Spleen (tissue), 11 donors: Measurements from ENCODE around the gene CACNA2D2. TPM values are rescaled to one million over a fixed set of nuclear protein-coding genes. Genes with fewer than 3 reads are reported as not detected.
"Not testable (repeated sequence)": the region's sequence is repeated elsewhere in the genome, so short reads cannot be mapped to it uniquely, and the experiment has no call there.

Experiments
- DNase-seq: peaks from one replicate; pipeline ENCODE4 v3.0.0-alpha.2; 2020
- H3K27ac ChIP-seq, 8 donors: fragments of 200-600 bp; sonication (generic) in 7 of 8; 1 replicate in 4 of 8; 2 replicates in 4 of 8; pipeline versions ENCODE4 v1.5.0 to v1.8.0; 2016 to 2021; ENCODE audit warnings: inconsistent platforms in 4 of 8, mild to moderate bottlenecking in 4 of 8, moderate library complexity in 1 of 8
- H3K27me3 ChIP-seq, 7 donors: fragments of 200-600 bp; sonication (generic) in 6 of 7; replicated peaks in 1 of 7; 1 replicate in 4 of 7; 2 replicates in 3 of 7; pipeline versions ENCODE4 v1.5.0 to v1.8.0; 2016 to 2021; ENCODE audit warnings: inconsistent platforms in 3 of 7, mild to moderate bottlenecking in 1 of 7
- H3K36me3 ChIP-seq, 6 donors: fragments of 200-600 bp; sonication (generic) in 5 of 6; 1 replicate in 4 of 6; 2 replicates in 2 of 6; pipeline versions ENCODE4 v1.5.0 to v1.8.0; 2016 to 2021; ENCODE audit warnings: inconsistent platforms in 2 of 6
- H3K4me1 ChIP-seq, 6 donors: fragments of 200-600 bp; sonication (generic) in 5 of 6; 1 replicate in 3 of 6; 2 replicates in 3 of 6; pipeline versions ENCODE4 v1.5.0 to v1.8.0; 2016 to 2021; ENCODE audit warnings: inconsistent platforms in 3 of 6
- H3K4me3 ChIP-seq, 8 donors: fragments of 200-600 bp; sonication (generic) in 7 of 8; 1 replicate in 4 of 8; 2 replicates in 4 of 8; pipeline versions ENCODE4 v1.5.0 to v1.8.0; 2016 to 2021; ENCODE audit warnings: inconsistent platforms in 4 of 8, mild to moderate bottlenecking in 4 of 8, moderate library complexity in 2 of 8
- H3K9me3 ChIP-seq, 8 donors: fragments of 200-600 bp; sonication (generic) in 7 of 8; 1 replicate in 4 of 8; 2 replicates in 4 of 8; pipeline versions ENCODE4 v1.5.0 to v1.8.0; 2016 to 2021; ENCODE audit warnings: inconsistent platforms in 4 of 8
- POLR2A ChIP-seq, 3 donors: fragments of 450-650 bp; IDR thresholded peaks; one replicate each; pipeline ENCODE4 v1.5.1; 2017; ENCODE audit warnings: antibody characterized with exemption in 3 of 3, mild to moderate bottlenecking in 1 of 3
- POLR2AphosphoS5 ChIP-seq, 3 donors: sonication (generic); formaldehyde crosslinking; IDR thresholded peaks; one replicate each; pipeline ENCODE4 v1.5.1; 2017; ENCODE audit warnings: antibody characterized with exemption in 3 of 3
- WGBS, 5 donors: extraction: QIAGEN DNeasy Blood & Tissue Kit in 3 of 5; methylation state at CpG; one replicate each; pipeline versions ENCODE4 v1.1.5 to v1.1.7; 2013 to 2018; 5-methylcytosine and 5-hydroxymethylcytosine counted together
- intact Hi-C: fragments of 100-400 bp; cut with DNase I; formaldehyde crosslinking; loops from one replicate; pipeline ENCODE4 v1.15.0; 2023; ENCODE audit warnings: low total_unique reads
- polyA plus RNA-seq, 3 donors: library from polyadenylated mRNA; stranded (reverse); fragments of 200-250 nt; gene quantifications; one replicate each; pipeline ENCODE4 v1.2.1, GENCODE V29; 2013
- total RNA-seq, 7 donors: library from RNA; depleted of rRNA in 3 of 7; stranded (reverse); fragments of >200 nt in 3 of 7; fragmentation: NEBNext Ultra II Directional in 4 of 7; extraction: Animal tissue kit (Norgen Biotek cat#: 25700) in 4 of 7; gene quantifications; one replicate each; pipeline versions ENCODE4 v1.1.0 to v1.2.1, GENCODE V29; 2016 to 2021
- TF ChIP-seq, protein P1 (sequence below), 11 experiments: fragments of 200-600 bp in 7 of 11; fragments of 450-650 bp in 4 of 11; sonication (generic) in 4 of 11; IDR thresholded peaks in 8 of 11; conservative IDR thresholded peaks in 3 of 11; 1 replicate in 7 of 11; 2 replicates in 4 of 11; pipeline versions ENCODE4 v1.4.0 to v1.8.0; 2016 to 2021; ENCODE audit warnings: antibody characterized with exemption in 11 of 11, inconsistent platforms in 4 of 11, mild to moderate bottlenecking in 1 of 11
- donor health status: healthy with polysubstance abuse.
- donor health status: DM: no; HTN: no; CAD: no; lungs with moderate emphysema.
- donor health status: DM: no; HTN: no; CAD: no.
- donor health status: Bipolar disorder and iron deficiency.
- donor health status: healthy.
- donor health status: DM: no; HTN: no; CAD: no.
- donor health status: DM: yes; HTN: yes; CAD: no.

Gene CACNA2D2
- total and polyA plus RNA-seq, 10 donors = 0.24 to 3.2 (median 1.2) TPM

DNA sequence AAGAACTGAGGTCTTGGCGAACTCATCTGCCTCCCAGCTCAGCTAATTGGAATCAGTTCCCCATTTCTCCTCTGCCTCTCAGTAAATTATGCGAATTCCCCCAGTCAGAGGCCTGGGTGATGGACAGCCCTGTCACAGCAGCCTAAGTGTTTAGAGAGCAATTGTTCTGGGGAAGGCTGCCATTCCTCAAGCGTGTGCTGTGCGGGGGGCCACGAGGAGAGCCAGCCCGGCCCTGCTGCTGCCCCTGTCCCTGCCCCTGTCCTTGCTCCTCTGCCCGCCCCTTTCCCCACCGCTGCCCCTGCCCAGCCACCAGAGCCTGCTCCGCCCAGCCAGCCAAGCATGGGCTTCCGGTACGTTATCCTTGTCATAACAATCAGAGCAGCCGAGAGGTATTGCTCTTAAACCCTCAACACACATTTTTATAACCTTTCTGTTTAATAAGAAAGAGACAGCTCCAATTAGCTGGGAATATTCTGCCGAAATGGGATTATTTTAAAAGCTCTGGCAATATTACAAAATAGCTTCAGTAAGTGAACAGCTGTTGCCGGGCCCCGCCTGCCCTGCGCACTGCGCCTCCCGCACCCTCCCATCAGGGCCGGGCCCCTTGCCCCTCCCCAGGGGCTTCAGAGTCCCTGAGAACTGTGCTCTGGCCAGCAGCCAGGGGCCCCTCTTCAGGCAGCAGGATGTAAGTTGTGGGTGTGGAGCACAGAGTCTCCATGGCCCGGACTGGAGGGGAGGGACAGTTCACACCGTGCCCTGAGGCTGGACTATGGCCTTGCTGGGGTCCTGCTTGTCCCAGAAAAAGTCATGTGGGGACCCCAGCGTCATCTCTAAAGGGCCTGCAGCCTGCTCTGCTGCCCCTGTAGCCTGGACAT is 12.4 kb upstream of the CACNA2D2 start:
- H3K4me1 ChIP-seq = peaks cover 16 to 35% (median 30%) of the 10 kb centered on the region in 6 donors
- intact Hi-C loops = no loop called here
- H3K9me3 ChIP-seq = no peaks in the 10 kb centered on the region
- WGBS, 5 donors = 4 to 10% (median 5%) methylated on average over 21 to 22 of the region's 22 CpGs
- peaks cover 0 to 1% (median 0%) of the 10 kb centered on the region in 7 donors for H3K27me3 ChIP-seq
- peak overlapping the region in 4 of 8 donors; percentile 14 to 49 (median 18) for H3K4me3 ChIP-seq
- no peaks in the 10 kb centered on the region for H3K36me3 ChIP-seq
- peak; percentile 88 for DNase-seq
- H3K27ac ChIP-seq = peak overlapping the region; percentile 49 to 85 (median 78)
- no peak for TF ChIP-seq POLR2A (IDR thresholded peaks at IDR 0.05)
- peak in 2 of 3 donors; percentile 46 to 66 for TF ChIP-seq POLR2AphosphoS5 (IDR thresholded peaks at IDR 0.05)
- TF ChIP-seq, protein P1, sequence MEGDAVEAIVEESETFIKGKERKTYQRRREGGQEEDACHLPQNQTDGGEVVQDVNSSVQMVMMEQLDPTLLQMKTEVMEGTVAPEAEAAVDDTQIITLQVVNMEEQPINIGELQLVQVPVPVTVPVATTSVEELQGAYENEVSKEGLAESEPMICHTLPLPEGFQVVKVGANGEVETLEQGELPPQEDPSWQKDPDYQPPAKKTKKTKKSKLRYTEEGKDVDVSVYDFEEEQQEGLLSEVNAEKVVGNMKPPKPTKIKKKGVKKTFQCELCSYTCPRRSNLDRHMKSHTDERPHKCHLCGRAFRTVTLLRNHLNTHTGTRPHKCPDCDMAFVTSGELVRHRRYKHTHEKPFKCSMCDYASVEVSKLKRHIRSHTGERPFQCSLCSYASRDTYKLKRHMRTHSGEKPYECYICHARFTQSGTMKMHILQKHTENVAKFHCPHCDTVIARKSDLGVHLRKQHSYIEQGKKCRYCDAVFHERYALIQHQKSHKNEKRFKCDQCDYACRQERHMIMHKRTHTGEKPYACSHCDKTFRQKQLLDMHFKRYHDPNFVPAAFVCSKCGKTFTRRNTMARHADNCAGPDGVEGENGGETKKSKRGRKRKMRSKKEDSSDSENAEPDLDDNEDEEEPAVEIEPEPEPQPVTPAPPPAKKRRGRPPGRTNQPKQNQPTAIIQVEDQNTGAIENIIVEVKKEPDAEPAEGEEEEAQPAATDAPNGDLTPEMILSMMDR (IDR thresholded peaks at IDR 0.05 in 8 of 11, conservative IDR thresholded peaks at IDR 0.05 in 3 of 11) = peak in 1 of 11 experiments; percentile 1

DNA sequence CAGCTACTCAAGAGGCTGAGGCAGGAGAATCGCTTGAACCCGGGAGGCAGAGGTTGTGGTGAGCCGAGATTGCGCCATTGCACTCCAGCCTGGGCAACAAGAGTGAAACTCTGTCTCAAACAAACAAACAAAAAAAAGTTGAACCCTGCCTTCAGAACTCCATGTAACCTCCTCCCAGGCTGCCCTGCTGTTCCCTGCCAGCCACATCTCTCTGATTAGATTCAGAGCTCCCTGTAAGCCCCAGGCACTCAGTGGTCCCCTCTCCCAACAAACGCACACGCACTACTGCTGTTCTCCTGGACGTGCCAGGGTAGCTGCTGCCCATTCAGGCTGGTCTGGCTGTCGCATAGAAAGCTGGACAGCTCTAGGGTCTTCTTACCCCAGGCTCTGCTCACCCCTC is 9.5 kb upstream of the CACNA2D2 start:
- H3K4me3 ChIP-seq, H3K27me3 ChIP-seq, H3K36me3 ChIP-seq, H3K9me3 ChIP-seq, DNase-seq, intact Hi-C loops, H3K27ac ChIP-seq: not testable (repeated sequence)
- H3K4me1 ChIP-seq = peaks cover 16 to 34% (median 25%) of the 10 kb centered on the region in 6 donors
- 80 to 92% (median 86%) methylated on average over 6 to 8 of the region's 8 CpGs for WGBS, 5 donors

DNA sequence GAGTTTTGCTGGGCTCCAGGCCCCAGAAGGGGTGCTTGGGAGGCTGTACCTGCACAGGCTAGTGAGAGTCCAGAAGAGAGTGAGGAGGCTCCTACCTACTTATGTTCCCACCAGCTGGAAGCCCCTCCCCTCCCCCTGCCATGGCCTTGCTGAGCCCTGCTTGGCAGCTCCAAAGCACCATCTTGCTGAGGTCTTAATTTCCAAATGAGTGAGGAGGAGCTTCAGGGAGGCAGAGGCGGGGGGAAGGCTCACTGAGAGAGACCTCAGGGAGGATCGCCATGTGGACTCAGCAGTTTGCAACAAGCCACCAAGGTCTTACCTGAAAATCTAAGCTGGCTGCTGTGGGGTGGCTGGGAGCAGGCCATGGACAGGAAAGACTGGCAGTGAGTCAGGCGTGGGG is 8.7 kb upstream of the CACNA2D2 start:
- WGBS, 5 donors = 80 to 93% (median 89%) methylated on average over 3 of the region's 3 CpGs
- H3K4me1 ChIP-seq = peaks cover 16 to 26% (median 22%) of the 10 kb centered on the region in 6 donors
- DNase-seq = no peak
- H3K27me3 ChIP-seq = no peaks in the 10 kb centered on the region
- no peaks in the 10 kb centered on the region for H3K9me3 ChIP-seq
- H3K36me3 ChIP-seq = no peaks in the 10 kb centered on the region
- TF ChIP-seq, protein P1 (IDR thresholded peaks at IDR 0.05 in 8 of 11, conservative IDR thresholded peaks at IDR 0.05 in 3 of 11) = no peak
- no peak for TF ChIP-seq POLR2A (IDR thresholded peaks at IDR 0.05)
- intact Hi-C loops = no loop called here
- no peak overlapping the region for H3K4me3 ChIP-seq
- no peak overlapping the region for H3K27ac ChIP-seq

DNA sequence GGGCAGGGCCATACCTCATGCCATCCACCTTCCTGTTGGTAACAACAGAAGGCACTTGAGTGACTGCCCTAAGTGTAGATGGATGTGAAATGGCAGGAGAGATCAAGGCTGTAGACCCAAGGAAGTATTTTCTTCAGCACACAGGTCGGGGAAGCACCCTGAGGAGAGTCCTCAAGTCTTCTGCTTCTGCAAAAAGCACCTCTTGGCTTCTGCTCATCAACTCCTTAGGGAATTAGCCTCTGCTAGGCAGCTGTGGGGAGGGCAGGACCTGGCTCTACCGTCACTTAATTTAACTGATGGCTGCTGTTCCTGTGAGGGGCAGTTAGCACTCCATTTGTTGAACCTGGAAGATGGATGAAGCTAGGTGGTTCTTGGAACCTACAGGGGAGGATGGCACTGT is 6.9 kb upstream of the CACNA2D2 start:
- WGBS, 5 donors = 57 to 72% (median 62%) methylated on average over 2 of the region's 2 CpGs
- TF ChIP-seq POLR2AphosphoS5 (IDR thresholded peaks at IDR 0.05) (no peak), POLR2A (IDR thresholded peaks at IDR 0.05) (no peak)
- TF ChIP-seq, protein P1 (IDR thresholded peaks at IDR 0.05 in 8 of 11, conservative IDR thresholded peaks at IDR 0.05 in 3 of 11) = no peak

More for the DNA sequence above, 6.9 kb upstream of the CACNA2D2 start:
- intact Hi-C loops = no loop called here
- no peak overlapping the region for H3K4me3 ChIP-seq
- peaks cover 0 to 3% (median 0%) of the 10 kb centered on the region in 7 donors for H3K27me3 ChIP-seq
- peaks cover 3 to 8% (median 4%) of the 10 kb centered on the region in 6 donors for H3K4me1 ChIP-seq
- H3K36me3 ChIP-seq = no peaks in the 10 kb centered on the region
- H3K9me3 ChIP-seq = no peaks in the 10 kb centered on the region
- no peak for DNase-seq
- no peak overlapping the region for H3K27ac ChIP-seq
